SK-N-DZ (cell line): ENCODE data around the gene WFDC1.
"Not testable (repeated sequence)": the region's sequence is repeated elsewhere in the genome, so short reads cannot be mapped to it uniquely, and the experiment has no call there.

ENCODE experiments used
- DNase-seq: peaks from one replicate; pipeline ENCODE4 v3.0.0-alpha.2; 2015; ENCODE audit warnings: low spot score

WFDC1 gene

GRCh38 chr16:84327926-84328505 is 33.3 kb downstream of the WFDC1 start:
- DNase-seq = no peak

- no peak for DNase-seq
These were observed 34.3 kb downstream of the WFDC1 start for GRCh38 chr16:84329016-84329415.

- DNase-seq = no peak
These were observed 35.4 kb downstream of the WFDC1 start for GRCh38 chr16:84329843-84330684.

- no peak for DNase-seq
These were observed 36.0 kb downstream of the WFDC1 start for GRCh38 chr16:84330685-84331050.

- no peak for DNase-seq
These were observed 37.5 kb downstream of the WFDC1 start for GRCh38 chr16:84331998-84332780.

- DNase-seq = no peak
These were observed 38.5 kb downstream of the WFDC1 start for GRCh38 chr16:84332975-84333684.

GRCh38 chr16:84334058-84334457 is 39.4 kb downstream of the WFDC1 start:
- no peak for DNase-seq

GRCh38 chr16:84334482-84334881 is 39.8 kb downstream of the WFDC1 start:
- DNase-seq = no peak

GRCh38 chr16:84337236-84337635 is 42.6 kb downstream of the WFDC1 start:
- not testable (repeated sequence) for DNase-seq

- no peak for DNase-seq
These were observed 44.6 kb downstream of the WFDC1 start for GRCh38 chr16:84339311-84339710.

- no peak for DNase-seq
These were observed 45.1 kb downstream of the WFDC1 start for GRCh38 chr16:84339766-84340165.

GRCh38 chr16:84340325-84341040 is 45.8 kb downstream of the WFDC1 start:
- DNase-seq = no peak

GRCh38 chr16:84341528-84342295 is 47.0 kb downstream of the WFDC1 start:
- DNase-seq = no peak

GRCh38 chr16:84343800-84344199 is 49.1 kb downstream of the WFDC1 start:
- DNase-seq = not testable (repeated sequence)

- no peak for DNase-seq
These were observed 50.1 kb downstream of the WFDC1 start for GRCh38 chr16:84344781-84345180.

- DNase-seq = no peak
These were observed 52.5 kb downstream of the WFDC1 start for GRCh38 chr16:84347161-84347560.

GRCh38 chr16:84348386-84348888 is 53.8 kb downstream of the WFDC1 start:
- DNase-seq = no peak

- no peak for DNase-seq
These were observed 55.4 kb downstream of the WFDC1 start for GRCh38 chr16:84349862-84350684.

- no peak for DNase-seq
These were observed 56.2 kb downstream of the WFDC1 start for GRCh38 chr16:84350685-84351400.
